SJCRH30 (cell line): ENCODE data around the gene SLC39A9. TPM values are rescaled to one million over a fixed set of nuclear protein-coding genes. Genes with fewer than 3 reads are reported as not detected.

Source experiments
- DNase-seq, 2 experiments: peaks; one replicate each; pipeline ENCODE4 v3.0.0-alpha.2; 2015 to 2020
- H3K27ac ChIP-seq: fragments of 250-450 bp; sonication (Bioruptor Pico); 2 replicates; pipeline ENCODE4 v1.5.1; 2020; ENCODE audit warnings: mild to moderate bottlenecking, moderate library complexity
- H3K27me3 ChIP-seq: fragments of 250-450 bp; sonication (Bioruptor Pico); 2 replicates; pipeline ENCODE4 v1.5.1; 2020; ENCODE audit warnings: mild to moderate bottlenecking, moderate library complexity
- H3K36me3 ChIP-seq: fragments of 250-450 bp; sonication (Bioruptor Pico); 2 replicates; pipeline ENCODE4 v1.5.1; 2020; ENCODE audit warnings: mild to moderate bottlenecking, moderate library complexity
- H3K4me1 ChIP-seq: fragments of 250-450 bp; sonication (Bioruptor Pico); 2 replicates; pipeline ENCODE4 v1.5.1; 2020; ENCODE audit warnings: mild to moderate bottlenecking, moderate library complexity
- H3K4me3 ChIP-seq: fragments of 250-450 bp; sonication (Bioruptor Pico); 2 replicates; pipeline ENCODE4 v1.5.1; 2020; ENCODE audit warnings: mild to moderate bottlenecking, moderate library complexity
- H3K9me3 ChIP-seq: fragments of 250-450 bp; sonication (Bioruptor Pico); replicated peaks from 2 replicates; pipeline ENCODE4 v1.5.1; 2020; ENCODE audit warnings: mild to moderate bottlenecking, moderate library complexity
- total RNA-seq: library from RNA; depleted of rRNA; stranded (reverse); fragments of >200 nt; shearing (Covaris generic); gene quantifications from 2 replicates; pipeline ENCODE4 v1.2.3, GENCODE V29; 2014; rRNA removed

SLC39A9 gene
- total RNA-seq, 1 experiment from 2014 or later, result 78.1 TPM

DNA sequence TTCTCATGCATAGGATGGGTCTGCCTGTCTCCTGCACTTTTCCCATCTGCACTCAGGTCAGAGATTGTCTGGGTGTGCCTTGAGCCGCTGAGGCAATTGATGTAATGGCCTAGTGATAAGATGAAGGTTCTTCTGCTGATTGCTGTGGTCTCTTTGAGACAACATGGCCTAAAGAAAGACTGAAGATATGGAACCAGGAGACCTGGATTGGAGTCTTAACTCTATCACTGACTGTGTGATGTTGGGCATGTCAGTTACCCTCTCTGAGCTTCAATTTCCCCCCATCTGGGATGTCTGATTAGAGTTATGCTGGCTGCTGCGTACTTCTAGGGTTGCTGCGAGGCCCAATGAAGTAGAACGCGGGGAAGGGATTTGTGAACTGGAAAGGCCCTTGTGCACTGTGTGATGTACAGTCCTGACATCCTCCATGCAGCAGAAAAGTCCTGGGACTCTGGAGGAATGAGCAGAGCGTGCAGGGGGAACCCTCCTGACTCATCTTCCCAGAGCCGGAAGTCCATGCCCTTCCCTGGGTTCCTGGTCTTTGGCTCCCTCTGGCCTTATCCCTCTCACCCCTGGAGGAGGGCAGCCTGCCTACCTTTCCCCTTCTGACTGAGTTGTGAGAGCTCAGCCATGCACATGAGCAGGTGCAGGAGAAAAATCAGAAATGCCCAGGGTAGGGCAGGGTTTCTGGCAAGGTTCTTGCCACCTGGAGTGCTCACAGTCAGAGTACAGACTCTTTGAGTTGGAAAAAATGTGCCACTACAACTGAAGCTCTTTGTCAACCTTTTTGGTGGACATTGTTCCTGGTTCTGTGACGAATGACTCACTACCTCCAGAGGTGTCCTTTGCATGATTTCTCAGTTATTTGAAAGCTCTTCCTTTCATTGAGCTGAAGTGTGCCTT is 107.1 kb downstream of the SLC39A9 start:
- Histone ChIP-seq H3K27ac (no peak overlapping the region), H3K9me3 (no peaks in the 10 kb centered on the region), H3K36me3 (no peaks in the 10 kb centered on the region), H3K27me3 (no peaks in the 10 kb centered on the region), H3K4me3 (no peak overlapping the region), H3K4me1 (peaks cover 7% of the 10 kb centered on the region; the same call in 1 of the 2 replicates)
- no peak for DNase-seq

DNA sequence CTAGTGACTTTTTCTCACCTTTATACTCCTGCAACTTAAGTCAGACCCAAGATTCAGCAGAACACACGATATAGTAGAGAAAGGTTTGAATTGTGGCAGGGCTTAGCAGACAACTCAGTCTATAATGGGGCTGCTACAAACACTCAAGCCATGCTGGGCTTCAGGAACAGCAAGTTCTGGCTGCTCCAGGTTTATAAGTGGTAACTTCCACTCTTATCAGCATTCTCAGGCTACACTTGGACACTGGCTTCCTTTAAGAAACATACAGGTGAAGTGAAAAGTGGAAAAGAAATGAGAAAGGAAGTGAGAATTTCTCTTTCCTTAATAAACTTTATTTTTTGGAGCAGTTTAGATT is 107.7 kb downstream of the SLC39A9 start:
- no peak for DNase-seq
- no peaks in the 10 kb centered on the region for H3K9me3 ChIP-seq
- no peak overlapping the region for H3K4me3 ChIP-seq
- H3K27me3 ChIP-seq, result no peaks in the 10 kb centered on the region
- no peak overlapping the region for H3K27ac ChIP-seq
- H3K4me1 ChIP-seq, result peaks cover 6% of the 10 kb centered on the region; the same call in 1 of the 2 replicates
- no peaks in the 10 kb centered on the region for H3K36me3 ChIP-seq

Other genes starting within 250 kb of the SLC39A9 start
- 27.7 and 29.0 TPM in 2 replicates for gene DCAF5, start 245.6 kb upstream of the SLC39A9 start, total RNA-seq
- 9.8 and 10.0 TPM in 2 replicates for gene EXD2, start 207.2 kb upstream of the SLC39A9 start, total RNA-seq
- gene GALNT16, start 138.5 kb upstream of the SLC39A9 start, total RNA-seq, result 6.8 and 8.6 TPM in 2 replicates
- gene ERH, start 393 bp upstream of the SLC39A9 start, total RNA-seq, result 195 and 212 TPM in 2 replicates
- 0.28 and 0.30 TPM in 2 replicates for gene PLEKHD1, start 86.0 kb downstream of the SLC39A9 start, total RNA-seq
- 0.06 and 0.25 TPM in 2 replicates for gene CCDC177, start 176.2 kb downstream of the SLC39A9 start, total RNA-seq
- gene SUSD6, start 212.9 kb downstream of the SLC39A9 start, total RNA-seq, result 5.2 and 5.9 TPM in 2 replicates